HG02870 (cell line): Measurements from ENCODE around the gene SPATA2.
"Not testable (repeated sequence)": the region's sequence is repeated elsewhere in the genome, so short reads cannot be mapped to it uniquely, and the experiment has no call there.

ENCODE experiments used
- ATAC-seq: cut with Tn5 transposase; IDR thresholded peaks from one replicate; pipeline ENCODE4 v1.9.1; 2021; ENCODE audit warnings: mild to moderate bottlenecking, moderate library complexity; ENCODE audit not compliant: unreplicated experiment

SPATA2 gene, protein sequence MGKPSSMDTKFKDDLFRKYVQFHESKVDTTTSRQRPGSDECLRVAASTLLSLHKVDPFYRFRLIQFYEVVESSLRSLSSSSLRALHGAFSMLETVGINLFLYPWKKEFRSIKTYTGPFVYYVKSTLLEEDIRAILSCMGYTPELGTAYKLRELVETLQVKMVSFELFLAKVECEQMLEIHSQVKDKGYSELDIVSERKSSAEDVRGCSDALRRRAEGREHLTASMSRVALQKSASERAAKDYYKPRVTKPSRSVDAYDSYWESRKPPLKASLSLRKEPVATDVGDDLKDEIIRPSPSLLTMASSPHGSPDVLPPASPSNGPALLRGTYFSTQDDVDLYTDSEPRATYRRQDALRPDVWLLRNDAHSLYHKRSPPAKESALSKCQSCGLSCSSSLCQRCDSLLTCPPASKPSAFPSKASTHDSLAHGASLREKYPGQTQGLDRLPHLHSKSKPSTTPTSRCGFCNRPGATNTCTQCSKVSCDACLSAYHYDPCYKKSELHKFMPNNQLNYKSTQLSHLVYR

DNA sequence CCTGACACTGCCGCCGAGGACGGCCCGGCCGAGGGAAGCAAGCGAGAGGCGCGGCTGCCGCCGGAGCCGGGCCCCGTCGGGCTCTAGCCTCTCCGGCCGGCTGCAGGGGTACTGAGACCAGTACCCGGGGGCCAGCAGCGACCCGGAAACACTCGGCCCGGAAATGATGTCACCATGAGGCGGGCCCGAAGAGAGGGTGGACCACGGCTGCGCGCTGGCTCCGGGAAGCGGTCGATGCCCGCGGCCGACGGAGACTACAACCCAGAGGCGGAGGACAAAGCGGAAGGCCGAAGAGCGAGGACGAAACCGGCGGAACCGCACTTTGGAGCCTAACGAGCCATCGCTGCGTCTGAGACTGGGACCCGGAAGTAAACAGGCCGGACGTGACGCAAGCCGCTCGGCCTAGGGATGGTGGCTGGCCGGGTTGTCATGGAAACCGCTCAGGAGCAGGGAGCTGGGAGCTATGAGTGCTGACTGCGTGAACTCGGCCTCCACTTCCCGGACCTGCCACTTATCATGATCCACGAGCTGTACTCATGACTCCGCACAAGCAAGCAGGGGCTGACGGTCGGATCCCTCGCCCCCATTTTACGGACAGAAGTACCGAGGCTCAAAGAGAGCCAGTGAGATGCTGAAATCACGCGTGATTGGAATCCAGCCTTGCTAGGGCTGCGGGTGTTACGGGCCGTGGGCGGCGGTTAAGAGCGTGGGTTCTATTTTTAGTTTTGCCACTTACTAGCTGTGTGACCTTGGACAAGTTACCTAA lies at the start of gene SPATA2:
TSS of gene SPATA2 (minus strand) at position 150 of the 766 bp plus-strand sequence. CDS start 7,039 bp downstream, outside the sequence.
- ATAC-seq, result peak; percentile 80

DNA sequence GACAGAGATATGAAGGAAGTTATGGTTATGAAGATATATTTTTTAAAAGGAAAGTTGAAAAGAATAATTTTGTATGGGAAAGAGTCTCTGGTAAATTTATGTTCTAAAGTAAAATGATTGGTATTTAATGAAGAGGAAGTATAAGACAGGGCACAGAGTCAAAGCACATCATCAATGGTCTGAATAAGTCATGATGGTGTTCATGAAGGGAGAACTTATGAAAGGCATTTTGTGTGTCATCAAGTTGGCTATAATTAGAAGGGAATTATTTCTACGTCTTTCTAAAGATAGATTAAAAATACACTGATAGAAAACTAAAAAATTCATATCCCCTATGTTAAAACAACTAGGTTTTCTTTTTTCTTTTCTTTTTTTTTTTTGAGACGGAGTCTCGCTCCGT lies 46.1 kb upstream of the SPATA2 start:
- no peak for ATAC-seq

DNA sequence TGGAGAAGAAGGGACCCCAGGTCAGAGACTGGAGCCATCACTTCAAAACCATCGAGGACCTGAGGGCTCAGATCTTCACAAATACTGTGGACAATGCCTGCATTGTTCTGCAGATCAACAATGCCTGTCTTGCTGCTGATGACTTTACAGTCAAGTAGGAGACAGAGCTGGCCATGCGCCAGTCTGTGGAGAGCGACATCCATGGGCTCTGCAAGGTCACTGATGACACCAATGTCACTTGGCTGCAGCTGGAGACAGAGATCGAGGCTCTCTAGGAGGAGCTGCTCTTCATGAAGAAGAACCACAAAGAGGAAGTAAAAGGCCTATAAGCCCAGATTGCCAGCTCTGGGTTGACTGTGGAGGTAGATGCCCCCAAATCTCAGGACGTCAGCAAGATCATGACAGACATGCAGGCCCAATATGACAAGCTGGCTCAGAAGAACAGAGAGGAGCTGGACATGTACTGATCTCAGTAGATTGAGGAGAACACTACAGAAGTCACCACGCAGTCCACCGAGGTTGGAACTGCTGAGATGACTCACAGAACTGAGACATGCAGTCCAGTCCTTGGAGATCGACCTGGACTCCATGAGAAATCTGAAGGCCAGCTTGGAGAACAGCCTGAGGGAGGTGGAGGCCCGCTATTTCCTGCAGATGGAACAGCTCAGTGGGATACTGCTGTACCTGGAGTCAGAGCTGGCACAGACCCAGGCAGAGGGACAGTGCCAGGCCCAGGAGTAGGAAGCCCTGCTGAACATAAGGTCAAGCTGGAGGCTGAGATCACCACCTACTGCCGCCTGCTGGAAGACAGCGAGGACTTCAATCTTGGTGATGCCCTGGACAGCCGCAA lies 42.0 kb upstream of the SPATA2 start:
- ATAC-seq, result not testable (repeated sequence)

DNA sequence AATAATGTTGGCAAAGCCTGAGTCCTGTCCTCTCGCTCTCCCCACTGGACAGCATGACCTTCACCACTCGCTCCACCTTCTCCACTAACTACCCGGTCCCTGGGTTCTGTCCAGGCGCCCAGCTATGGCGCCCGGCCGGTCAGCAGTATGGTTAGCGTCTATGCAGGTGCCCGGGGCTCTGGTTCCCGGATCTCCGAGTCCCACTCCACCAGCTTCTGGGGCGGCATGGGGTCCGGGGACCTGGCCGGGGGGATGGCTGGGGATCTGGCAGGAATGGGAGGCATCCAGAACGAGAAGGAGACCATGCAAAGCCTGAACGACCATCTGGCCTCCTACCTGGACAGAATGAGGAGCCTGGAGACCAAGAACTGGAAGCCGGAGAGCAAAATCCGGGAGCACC lies 41.4 kb upstream of the SPATA2 start:
- no peak for ATAC-seq

DNA sequence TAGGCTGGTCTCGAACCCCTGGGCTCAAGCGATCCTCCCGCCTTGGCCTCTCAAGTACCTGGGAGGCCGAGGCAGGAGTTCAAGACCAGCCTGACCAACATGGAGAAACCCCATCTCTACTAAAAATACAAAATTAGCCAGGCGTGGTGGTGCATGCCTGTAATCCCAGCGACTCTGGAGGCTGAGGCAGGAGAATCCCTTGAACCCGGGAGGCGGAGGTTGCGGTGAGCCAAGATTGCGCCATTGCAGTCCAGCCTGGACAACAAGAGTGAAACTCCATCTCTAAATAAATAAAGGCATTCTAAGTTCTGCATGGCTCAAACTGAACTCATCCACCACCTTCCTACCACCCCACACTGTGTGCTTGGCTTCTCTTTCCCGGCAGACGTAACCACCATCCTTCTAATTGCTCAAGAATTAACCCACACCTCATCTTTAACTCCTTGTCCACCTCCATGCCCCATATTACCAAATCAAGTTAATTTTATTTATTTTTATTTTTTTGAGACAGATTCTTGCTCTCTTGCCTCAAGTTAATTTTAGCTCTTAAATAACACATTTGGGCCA lies 40.6 kb upstream of the SPATA2 start:
- ATAC-seq, result not testable (repeated sequence)

DNA sequence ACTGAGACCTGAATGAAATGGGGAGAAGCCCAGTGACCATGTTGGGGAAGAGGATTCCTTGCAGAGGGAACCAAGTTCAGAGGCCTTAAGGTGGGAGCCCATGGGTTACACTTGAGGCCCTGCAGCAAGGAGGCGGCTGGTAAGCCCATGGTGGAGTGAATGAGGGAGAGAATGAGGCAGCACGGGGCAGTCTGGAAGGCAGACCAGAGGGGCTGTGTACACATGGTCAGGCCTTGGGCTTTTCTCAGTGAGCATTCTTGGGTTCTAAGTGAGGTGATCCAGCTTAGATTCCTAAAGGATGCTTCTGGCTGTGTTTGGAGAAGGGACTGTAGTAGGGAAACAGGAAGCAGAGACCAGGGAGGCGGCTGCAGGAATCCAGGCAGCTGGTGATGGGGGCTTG lies 39.8 kb upstream of the SPATA2 start:
- no peak for ATAC-seq

DNA sequence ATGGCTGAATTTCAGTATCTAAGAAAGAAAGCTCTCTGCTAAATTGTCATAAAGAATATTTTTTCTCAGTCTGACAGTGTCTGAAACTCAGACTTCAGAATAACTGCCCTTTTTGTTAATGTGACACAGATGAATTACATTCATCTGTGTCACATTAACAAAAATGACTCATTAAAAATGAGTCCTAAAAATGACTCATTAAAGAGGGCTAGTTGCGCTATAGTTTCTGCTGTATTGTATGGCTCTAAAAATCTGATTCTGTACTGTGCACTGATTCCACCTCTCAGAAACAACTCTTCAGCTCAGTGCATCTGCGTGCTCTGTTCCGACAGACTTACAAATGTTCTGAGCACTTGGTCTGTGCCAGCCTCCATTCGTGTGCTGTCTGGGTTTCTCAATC lies 35.8 kb upstream of the SPATA2 start:
- no peak for ATAC-seq

DNA sequence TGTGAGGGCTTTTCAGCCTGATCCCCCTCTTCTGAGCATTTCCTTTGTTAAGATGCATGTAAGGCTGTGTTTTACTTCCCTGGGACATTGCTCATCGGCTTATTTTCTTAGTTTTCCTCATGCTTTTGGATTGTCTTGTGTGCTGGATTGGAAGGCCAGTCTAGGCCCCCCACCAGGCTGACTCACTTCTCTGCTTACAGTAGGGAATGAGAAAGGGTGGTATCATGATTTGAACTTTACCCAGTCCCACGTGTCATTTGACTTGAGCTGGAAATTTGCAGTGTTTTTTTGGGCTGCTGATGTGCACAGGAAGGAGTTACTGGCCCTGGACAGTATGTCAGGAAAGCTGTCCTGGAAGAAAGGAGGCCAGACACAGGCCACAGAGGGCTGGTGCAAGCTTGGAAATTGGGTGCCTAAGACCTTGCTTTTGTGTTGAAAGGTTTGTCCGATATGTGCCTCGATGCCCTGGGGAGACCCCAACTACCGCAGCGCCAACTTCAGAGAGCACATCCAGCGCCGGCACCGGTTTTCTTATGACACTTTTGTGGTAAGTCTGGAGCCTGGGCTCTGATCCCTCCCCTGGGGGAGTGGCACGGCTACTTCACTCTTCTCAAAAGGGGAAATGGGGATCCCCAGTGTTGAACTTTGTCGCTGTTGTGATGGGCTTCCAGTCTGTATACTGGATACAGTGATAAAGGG lies 33.6 kb upstream of the SPATA2 start:
- no peak for ATAC-seq

DNA sequence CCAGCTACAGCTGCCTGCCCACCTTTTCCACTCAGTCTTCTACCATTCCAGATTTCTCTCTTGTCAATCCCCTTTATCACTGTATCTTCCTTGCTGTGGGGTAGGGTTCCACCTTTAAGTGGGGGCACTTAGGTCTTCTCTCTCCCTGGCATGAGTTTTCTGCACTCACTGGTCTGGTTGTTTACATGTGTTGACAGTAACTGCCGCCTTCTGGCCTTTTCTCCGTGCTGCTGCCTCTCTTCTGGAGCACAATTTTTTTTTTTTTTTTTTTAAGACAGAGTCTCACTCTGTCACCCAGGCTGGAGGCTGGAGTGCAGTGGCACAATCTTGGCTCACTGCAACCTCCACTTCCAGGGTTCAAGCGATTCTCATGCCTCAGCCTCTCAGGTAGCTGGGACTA lies 32.8 kb upstream of the SPATA2 start:
- ATAC-seq, result no peak

DNA sequence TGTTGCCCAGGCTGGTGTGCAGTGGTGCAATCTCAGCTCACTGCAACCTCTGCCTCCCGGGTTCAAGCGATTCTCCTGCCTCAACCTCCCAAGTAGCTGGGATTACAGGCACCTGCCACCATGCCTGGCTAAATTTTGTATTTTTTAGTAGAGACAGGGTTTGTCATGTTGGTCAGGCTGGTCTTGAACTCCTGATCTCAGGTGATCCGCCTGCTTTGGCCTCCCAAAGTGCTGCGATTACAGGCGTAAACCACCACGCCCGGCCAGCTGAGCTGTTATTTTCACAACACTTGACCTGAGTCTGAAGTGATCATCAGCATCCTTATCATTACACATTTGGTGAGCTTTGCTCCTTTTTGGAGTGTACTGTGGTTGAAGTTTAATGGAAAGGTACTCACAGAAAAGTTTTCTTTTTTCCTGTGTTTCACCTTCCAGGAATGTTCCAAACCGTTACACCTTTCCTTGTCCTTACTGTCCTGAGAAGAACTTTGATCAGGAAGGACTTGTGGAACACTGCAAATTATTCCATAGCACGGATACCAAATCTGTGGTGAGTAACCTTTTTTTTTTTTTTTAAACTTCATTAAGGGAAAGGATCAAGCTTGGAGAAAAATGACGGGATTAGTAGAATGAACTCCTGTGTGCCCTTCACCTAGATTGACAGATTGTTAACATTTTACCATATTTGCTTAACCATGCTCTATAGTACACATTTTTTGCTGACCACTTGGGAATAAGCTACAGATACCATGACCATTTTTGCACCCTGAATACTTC lies 30.6 kb upstream of the SPATA2 start:
- no peak for ATAC-seq

DNA sequence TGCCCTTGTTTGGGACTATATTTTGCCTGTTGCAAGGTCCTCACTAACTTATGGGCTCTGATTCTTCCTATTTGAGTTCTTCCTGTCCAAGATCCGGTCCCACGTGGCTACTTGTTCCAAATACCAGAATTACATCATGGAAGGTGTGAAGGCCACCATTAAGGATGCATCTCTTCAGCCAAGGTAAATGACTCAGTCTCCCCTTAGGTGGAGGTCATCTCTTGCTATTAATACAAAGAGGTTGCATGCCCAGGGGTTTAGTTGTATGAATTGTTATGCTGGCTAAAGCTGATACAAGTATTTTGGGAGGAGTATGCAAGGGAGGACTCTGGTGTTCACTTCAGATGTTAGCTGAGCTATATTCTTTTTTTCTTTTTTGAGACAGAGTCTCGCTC lies 30.0 kb upstream of the SPATA2 start:
- no peak for ATAC-seq

DNA sequence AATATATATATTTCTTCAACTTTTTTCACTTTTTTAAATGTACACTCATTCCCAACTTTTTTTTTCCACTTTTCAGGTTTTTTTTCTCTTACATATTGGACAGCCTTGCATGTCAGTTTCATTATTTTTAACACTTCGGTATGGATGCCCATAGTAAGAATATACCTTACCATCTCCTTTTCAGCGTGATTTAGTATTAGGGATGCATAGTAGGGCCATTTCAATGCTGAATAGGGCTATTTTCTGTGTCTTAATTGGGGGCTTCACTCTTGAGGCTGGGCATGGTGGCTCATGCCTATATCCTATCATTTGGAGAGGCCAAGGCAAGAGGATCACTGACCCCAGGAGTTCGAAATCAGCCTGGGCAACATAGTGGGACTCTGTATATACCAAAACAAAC lies 27.6 kb upstream of the SPATA2 start:
- ATAC-seq, result no peak

DNA sequence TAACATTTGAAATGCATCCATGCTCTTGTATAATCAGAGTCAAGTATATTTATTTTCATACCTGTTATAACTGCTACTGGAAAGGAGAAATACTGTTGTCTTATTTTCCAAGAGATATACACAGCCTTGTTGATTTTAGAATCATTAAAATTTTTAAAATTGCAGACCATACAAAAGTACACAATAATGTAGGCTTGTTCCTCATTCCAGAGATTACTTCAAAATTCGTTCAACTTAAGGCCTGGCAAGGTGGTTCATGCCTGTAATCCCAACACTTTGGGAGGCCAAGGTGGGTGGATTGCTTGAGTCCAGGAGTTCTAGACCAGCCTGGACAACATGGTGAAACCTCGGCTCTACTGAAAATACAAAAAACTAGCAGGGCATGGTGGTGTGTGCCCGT lies 27.0 kb upstream of the SPATA2 start:
- ATAC-seq, result no peak

DNA sequence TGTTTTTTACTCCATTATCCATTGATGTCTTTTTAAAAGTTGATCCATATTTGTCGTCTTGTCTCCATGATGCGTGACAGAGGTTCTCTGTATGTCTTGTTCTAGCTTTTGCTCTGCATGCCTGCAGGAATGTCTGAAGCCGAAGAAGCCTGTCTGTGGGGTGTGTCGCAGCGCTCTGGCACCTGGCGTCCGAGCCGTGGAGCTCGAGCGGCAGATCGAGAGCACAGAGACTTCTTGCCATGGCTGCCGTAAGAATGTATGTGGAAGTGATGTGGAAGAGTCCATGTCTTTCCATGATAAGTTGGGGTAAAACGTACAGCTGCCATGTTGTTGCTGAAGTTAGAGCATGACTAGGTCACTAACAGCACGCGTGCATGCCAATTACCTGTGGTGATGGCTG lies 26.1 kb upstream of the SPATA2 start:
- ATAC-seq, result no peak

DNA sequence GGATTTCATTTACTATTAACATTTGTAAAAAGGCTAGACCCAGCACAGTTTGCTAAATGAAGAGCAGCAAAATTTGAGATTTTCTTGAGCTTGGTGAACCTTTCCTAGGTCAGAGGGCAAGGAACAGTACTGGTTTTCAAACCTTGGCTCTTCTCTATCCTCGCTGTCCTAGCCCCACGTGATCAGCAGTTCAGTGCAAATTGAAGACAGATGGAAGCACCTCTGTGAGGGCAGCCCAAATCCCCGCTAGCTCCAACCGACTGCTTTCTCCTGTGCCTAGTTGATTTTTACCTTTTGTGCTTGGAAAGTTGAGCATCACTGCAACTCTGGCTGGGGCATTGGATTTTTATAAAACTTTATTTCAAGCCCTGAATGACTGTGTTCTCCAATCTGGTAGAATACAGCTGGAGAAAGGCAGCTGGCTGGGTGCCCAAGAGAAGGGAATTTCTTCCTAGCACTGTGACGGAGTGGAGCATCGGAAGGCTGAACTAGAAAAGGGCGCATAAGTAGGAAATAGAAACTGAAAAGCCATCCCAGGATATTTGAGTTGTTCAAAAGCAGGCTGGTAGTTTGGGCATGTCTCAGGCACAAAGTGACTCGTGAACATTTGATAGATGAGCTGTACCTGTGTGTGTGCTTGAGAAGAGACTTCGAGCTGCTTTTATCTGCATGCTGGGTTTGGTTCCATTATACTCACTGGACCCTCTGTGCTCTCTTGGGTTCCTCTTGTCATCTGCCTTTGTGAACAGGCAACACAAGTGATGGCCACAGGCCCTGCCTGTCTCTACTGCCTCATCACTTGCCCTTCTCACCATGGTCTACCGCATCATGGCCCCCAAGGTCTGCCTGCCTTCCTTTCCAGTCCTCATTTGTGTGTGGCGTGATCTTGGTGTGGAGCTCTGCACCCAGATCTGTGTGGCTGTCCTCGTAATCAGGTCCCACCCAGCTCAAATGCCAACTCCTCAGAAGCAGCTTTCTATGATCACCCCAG lies 23.1 kb upstream of the SPATA2 start:
- ATAC-seq, result no peak

DNA sequence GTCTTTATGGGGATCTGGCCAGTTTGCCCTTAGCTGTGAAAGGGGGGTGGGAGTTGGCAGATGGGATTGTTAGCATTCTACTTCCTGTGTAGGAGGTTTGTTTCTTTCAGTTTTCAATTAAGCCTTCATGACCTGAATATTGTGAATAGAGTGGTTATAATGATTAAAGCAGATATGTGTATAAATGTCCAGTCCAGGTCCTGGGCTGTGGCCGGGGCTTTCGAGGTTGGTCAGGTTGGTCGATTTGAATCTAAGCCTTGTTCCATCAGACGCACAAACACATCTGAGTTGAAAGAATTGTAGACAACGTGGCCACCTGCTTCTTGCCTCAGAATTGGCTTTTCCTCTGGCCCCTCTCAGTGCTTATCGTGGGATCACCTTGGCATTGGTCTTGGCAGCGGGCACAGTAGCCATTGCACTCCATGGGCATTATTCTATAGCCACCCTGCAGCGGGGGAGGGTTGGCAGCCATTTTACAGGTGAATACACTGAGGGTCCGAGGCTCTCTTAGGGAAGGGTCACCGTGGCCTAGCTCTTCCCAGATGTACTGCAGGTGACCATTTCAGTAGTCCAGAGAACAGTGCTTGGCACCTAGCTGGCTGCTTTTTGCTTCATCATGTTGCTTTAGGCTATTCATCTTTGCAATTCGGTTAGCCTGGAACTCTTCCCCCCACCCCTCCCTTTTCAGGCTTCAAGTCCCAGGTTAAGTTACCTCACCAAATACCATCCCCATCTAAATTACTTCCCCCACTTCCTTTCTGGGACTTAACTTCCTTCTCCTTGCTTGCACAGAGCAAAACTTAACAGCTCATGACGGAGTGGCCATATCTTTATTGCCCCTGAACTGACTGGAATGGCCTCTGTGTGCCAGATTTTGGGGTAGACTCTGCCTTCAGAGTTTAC lies 21.9 kb upstream of the SPATA2 start:
- peak; percentile 9 for ATAC-seq
